ENCODE measurements around the gene CD58.

Gene CD58

DNA sequence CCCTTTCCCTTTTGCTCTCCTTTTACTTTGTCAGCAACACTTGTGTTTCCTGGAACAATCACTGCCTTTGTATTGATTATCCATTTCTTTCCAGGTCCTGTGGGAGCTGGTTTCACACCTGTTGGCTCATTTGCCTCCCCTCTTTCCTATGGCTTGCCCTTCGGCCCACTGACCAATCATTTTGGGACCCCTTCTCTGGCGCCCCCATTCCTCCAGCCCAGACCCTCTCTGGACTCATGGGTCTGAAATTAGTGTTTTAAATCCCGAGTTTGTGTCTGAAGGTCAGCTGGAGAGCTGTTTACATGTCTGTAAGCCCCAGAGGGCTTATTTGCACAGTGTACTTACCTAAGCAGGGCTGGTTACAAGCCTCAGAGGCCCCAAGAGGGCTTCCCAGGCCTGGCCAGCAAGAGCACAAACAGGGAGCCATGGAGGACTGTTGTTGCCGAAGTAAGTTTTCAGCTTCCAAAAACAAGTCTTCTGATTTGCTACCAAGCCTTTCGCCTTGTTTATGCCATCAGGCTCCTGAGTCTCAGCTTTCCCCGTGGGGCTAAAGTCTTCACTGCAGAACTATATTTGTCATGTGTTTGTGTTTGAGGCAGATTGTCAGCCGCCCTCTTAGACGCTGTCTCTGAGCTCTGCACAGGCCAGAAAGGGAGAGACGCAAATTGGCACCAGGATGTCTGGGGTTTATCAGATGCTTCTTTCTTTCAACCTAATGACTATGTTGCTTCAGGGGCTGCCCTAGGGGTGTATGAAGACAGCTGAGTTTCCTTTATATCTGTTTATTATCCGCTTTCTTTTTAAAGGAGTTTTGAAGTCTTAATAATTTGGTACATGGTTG, 104.8 kb downstream of the CD58 start:
- ATAC-seq, result no peak; the same call in 2 of the 3 replicates
- peak; percentile 54; the same call in 1 of the 2 replicates for TF ChIP-seq ISL1 (CRISPR knock-in tag; IDR thresholded peaks at IDR 0.05)
- TF ChIP-seq, protein P1, sequence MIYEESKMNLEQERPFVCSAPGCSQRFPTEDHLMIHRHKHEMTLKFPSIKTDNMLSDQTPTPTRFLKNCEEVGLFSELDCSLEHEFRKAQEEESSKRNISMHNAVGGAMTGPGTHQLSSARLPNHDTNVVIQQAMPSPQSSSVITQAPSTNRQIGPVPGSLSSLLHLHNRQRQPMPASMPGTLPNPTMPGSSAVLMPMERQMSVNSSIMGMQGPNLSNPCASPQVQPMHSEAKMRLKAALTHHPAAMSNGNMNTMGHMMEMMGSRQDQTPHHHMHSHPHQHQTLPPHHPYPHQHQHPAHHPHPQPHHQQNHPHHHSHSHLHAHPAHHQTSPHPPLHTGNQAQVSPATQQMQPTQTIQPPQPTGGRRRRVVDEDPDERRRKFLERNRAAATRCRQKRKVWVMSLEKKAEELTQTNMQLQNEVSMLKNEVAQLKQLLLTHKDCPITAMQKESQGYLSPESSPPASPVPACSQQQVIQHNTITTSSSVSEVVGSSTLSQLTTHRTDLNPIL (CRISPR knock-in tag; IDR thresholded peaks at IDR 0.05; ENCODE audit: low read depth), result no peak
- no peak for TF ChIP-seq RARB (CRISPR knock-in tag; IDR thresholded peaks at IDR 0.05)
- TF ChIP-seq SNAI2 (CRISPR knock-in tag; IDR thresholded peaks at IDR 0.05), result peak; percentile 84
- TF ChIP-seq, protein P2, sequence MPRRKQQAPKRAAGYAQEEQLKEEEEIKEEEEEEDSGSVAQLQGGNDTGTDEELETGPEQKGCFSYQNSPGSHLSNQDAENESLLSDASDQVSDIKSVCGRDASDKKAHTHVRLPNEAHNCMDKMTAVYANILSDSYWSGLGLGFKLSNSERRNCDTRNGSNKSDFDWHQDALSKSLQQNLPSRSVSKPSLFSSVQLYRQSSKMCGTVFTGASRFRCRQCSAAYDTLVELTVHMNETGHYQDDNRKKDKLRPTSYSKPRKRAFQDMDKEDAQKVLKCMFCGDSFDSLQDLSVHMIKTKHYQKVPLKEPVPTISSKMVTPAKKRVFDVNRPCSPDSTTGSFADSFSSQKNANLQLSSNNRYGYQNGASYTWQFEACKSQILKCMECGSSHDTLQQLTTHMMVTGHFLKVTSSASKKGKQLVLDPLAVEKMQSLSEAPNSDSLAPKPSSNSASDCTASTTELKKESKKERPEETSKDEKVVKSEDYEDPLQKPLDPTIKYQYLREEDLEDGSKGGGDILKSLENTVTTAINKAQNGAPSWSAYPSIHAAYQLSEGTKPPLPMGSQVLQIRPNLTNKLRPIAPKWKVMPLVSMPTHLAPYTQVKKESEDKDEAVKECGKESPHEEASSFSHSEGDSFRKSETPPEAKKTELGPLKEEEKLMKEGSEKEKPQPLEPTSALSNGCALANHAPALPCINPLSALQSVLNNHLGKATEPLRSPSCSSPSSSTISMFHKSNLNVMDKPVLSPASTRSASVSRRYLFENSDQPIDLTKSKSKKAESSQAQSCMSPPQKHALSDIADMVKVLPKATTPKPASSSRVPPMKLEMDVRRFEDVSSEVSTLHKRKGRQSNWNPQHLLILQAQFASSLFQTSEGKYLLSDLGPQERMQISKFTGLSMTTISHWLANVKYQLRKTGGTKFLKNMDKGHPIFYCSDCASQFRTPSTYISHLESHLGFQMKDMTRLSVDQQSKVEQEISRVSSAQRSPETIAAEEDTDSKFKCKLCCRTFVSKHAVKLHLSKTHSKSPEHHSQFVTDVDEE (CRISPR knock-in tag; IDR thresholded peaks at IDR 0.05), result peak; percentile 30; the same call in 1 of the 2 replicates
- TF ChIP-seq ZFP3 (CRISPR knock-in tag; IDR thresholded peaks at IDR 0.05), result 0 out of 2 replicates have a peak, but pooled peaks have one; percentile 43

DNA sequence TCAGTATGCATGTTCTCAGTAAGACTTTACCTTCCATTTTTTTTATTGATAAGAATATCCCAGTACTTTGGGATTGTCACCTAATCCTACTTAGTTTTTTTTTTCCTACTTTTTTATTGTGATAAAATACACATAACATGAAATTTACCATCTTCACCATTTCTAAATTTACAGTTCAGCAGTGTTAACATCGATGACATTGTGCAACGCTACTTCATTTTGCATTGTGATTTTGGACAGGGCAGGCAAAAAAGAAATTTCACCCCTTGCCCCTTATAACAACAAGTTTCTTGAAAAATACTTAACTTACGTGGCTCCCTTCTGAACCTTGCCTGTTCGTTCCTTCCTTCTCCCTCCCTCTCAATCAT, 105.4 kb downstream of the CD58 start:
- TF ChIP-seq ARNTL (CRISPR knock-in tag; IDR thresholded peaks at IDR 0.05; ENCODE audit: borderline replicate concordance, low read depth) (no peak), ZNF565 (CRISPR knock-in tag; conservative IDR thresholded peaks at IDR 0.05; ENCODE audit: low read depth) (no peak), OSR1 (CRISPR knock-in tag; IDR thresholded peaks at IDR 0.05) (no peak), ZFP3 (CRISPR knock-in tag; IDR thresholded peaks at IDR 0.05) (no peak), GLIS3 (CRISPR knock-in tag; IDR thresholded peaks at IDR 0.05) (no peak), SNAI2 (CRISPR knock-in tag; IDR thresholded peaks at IDR 0.05) (no peak), PPARA (CRISPR knock-in tag; IDR thresholded peaks at IDR 0.05; ENCODE audit: borderline replicate concordance) (no peak), RARB (CRISPR knock-in tag; IDR thresholded peaks at IDR 0.05) (no peak), ESRRG (CRISPR knock-in tag; IDR thresholded peaks at IDR 0.05) (no peak), TOX (CRISPR knock-in tag; IDR thresholded peaks at IDR 0.05; ENCODE audit: borderline replicate concordance) (no peak)
- TF ChIP-seq, protein P3, sequence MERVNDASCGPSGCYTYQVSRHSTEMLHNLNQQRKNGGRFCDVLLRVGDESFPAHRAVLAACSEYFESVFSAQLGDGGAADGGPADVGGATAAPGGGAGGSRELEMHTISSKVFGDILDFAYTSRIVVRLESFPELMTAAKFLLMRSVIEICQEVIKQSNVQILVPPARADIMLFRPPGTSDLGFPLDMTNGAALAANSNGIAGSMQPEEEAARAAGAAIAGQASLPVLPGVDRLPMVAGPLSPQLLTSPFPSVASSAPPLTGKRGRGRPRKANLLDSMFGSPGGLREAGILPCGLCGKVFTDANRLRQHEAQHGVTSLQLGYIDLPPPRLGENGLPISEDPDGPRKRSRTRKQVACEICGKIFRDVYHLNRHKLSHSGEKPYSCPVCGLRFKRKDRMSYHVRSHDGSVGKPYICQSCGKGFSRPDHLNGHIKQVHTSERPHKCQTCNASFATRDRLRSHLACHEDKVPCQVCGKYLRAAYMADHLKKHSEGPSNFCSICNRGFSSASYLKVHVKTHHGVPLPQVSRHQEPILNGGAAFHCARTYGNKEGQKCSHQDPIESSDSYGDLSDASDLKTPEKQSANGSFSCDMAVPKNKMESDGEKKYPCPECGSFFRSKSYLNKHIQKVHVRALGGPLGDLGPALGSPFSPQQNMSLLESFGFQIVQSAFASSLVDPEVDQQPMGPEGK (CRISPR knock-in tag; IDR thresholded peaks at IDR 0.05; ENCODE audit: borderline replicate concordance), result no peak
- TF ChIP-seq, protein P4, sequence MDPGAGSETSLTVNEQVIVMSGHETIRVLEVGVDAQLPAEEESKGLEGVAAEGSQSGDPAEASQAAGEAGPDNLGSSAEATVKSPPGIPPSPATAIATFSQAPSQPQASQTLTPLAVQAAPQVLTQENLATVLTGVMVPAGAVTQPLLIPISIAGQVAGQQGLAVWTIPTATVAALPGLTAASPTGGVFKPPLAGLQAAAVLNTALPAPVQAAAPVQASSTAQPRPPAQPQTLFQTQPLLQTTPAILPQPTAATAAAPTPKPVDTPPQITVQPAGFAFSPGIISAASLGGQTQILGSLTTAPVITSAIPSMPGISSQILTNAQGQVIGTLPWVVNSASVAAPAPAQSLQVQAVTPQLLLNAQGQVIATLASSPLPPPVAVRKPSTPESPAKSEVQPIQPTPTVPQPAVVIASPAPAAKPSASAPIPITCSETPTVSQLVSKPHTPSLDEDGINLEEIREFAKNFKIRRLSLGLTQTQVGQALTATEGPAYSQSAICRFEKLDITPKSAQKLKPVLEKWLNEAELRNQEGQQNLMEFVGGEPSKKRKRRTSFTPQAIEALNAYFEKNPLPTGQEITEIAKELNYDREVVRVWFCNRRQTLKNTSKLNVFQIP (CRISPR knock-in tag; IDR thresholded peaks at IDR 0.05; ENCODE audit: borderline replicate concordance, low read depth), result no peak
- TF ChIP-seq, protein P2 (CRISPR knock-in tag; IDR thresholded peaks at IDR 0.05), result no peak
- TF ChIP-seq, protein P5, sequence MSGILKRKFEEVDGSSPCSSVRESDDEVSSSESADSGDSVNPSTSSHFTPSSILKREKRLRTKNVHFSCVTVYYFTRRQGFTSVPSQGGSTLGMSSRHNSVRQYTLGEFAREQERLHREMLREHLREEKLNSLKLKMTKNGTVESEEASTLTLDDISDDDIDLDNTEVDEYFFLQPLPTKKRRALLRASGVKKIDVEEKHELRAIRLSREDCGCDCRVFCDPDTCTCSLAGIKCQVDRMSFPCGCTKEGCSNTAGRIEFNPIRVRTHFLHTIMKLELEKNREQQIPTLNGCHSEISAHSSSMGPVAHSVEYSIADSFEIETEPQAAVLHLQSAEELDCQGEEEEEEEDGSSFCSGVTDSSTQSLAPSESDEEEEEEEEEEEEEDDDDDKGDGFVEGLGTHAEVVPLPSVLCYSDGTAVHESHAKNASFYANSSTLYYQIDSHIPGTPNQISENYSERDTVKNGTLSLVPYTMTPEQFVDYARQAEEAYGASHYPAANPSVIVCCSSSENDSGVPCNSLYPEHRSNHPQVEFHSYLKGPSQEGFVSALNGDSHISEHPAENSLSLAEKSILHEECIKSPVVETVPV (CRISPR knock-in tag; IDR thresholded peaks at IDR 0.05), result no peak
- ATAC-seq, result no peak
